Mesothelial cell of epicardium (in vitro differentiated cells): ENCODE data around the gene EBF4. TPM values are rescaled to one million over a fixed set of nuclear protein-coding genes. Genes with fewer than 3 reads are reported as not detected.

Experiments used
- DNase-seq, 2 experiments: peaks; one replicate each; pipeline ENCODE4 v3.0.0; 2021; ENCODE audit warnings: low spot score in 2 of 2; ENCODE audit not compliant: unreplicated experiment in 2 of 2
- H3K27ac Mint-ChIP-seq: 2 replicates; pipeline ENCODE4 v1.8.0; 2021; ENCODE audit warnings: mixed read lengths
- H3K27me3 Mint-ChIP-seq: 2 replicates; pipeline ENCODE4 v1.8.0; 2021; ENCODE audit warnings: low read depth, mixed read lengths
- H3K36me3 Mint-ChIP-seq: 2 replicates; pipeline ENCODE4 v1.8.0; 2021; ENCODE audit warnings: mixed read lengths
- H3K4me1 Mint-ChIP-seq: 2 replicates; pipeline ENCODE4 v1.8.0; 2021; ENCODE audit warnings: mixed read lengths
- H3K4me3 Mint-ChIP-seq: 2 replicates; pipeline ENCODE4 v1.8.0; 2021; ENCODE audit warnings: mild to moderate bottlenecking, moderate library complexity, mixed read lengths
- H3K9me3 Mint-ChIP-seq: 2 replicates; pipeline ENCODE4 v1.8.0; 2021; ENCODE audit warnings: mixed read lengths
- total RNA-seq: library from RNA; stranded (reverse); gene quantifications from 3 replicates; pipeline ENCODE4 v1.2.1, GENCODE V29; 2021
- TF ChIP-seq, protein P1 (sequence below): fragments of 200-600 bp; sonication (generic); IDR thresholded peaks from one replicate; pipeline ENCODE4 v1.5.0; 2021; ENCODE audit warnings: antibody characterized with exemption; ENCODE audit not compliant: unreplicated experiment

The EBF4 gene
- total RNA-seq, 1 donor from 2014 or later = 65.5 TPM

- H3K27ac Mint-ChIP-seq = no peak overlapping the region
- no peak for DNase-seq
- no peak overlapping the region for H3K4me3 Mint-ChIP-seq
- no peaks in the 10 kb centered on the region for H3K9me3 Mint-ChIP-seq
- TF ChIP-seq, protein P1, sequence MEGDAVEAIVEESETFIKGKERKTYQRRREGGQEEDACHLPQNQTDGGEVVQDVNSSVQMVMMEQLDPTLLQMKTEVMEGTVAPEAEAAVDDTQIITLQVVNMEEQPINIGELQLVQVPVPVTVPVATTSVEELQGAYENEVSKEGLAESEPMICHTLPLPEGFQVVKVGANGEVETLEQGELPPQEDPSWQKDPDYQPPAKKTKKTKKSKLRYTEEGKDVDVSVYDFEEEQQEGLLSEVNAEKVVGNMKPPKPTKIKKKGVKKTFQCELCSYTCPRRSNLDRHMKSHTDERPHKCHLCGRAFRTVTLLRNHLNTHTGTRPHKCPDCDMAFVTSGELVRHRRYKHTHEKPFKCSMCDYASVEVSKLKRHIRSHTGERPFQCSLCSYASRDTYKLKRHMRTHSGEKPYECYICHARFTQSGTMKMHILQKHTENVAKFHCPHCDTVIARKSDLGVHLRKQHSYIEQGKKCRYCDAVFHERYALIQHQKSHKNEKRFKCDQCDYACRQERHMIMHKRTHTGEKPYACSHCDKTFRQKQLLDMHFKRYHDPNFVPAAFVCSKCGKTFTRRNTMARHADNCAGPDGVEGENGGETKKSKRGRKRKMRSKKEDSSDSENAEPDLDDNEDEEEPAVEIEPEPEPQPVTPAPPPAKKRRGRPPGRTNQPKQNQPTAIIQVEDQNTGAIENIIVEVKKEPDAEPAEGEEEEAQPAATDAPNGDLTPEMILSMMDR = no peak
- H3K36me3 Mint-ChIP-seq = no peaks in the 10 kb centered on the region
- H3K27me3 Mint-ChIP-seq = peaks cover 92% of the 10 kb centered on the region
- H3K4me1 Mint-ChIP-seq = peaks cover 11% of the 10 kb centered on the region
Observed at GRCh38 chr20:2745060-2745910, 52.7 kb downstream of the EBF4 start.

GRCh38 chr20:2745936-2746635 lies 53.5 kb downstream of the EBF4 start:
- Mint-ChIP-seq H3K36me3 (no peaks in the 10 kb centered on the region), H3K9me3 (no peaks in the 10 kb centered on the region), H3K4me1 (peaks cover 19% of the 10 kb centered on the region), H3K27ac (no peak overlapping the region), H3K4me3 (no peak overlapping the region), H3K27me3 (peaks cover 92% of the 10 kb centered on the region)
- TF ChIP-seq, protein P1 = no peak
- no peak for DNase-seq

GRCh38 chr20:2746636-2747265 lies 54.2 kb downstream of the EBF4 start:
- H3K4me3 Mint-ChIP-seq = no peak overlapping the region
- no peaks in the 10 kb centered on the region for H3K36me3 Mint-ChIP-seq
- H3K4me1 Mint-ChIP-seq = peaks cover 19% of the 10 kb centered on the region
- peaks cover 90% of the 10 kb centered on the region for H3K27me3 Mint-ChIP-seq
- DNase-seq = no peak
- no peaks in the 10 kb centered on the region for H3K9me3 Mint-ChIP-seq
- no peak overlapping the region for H3K27ac Mint-ChIP-seq
- TF ChIP-seq, protein P1 = no peak

DNA sequence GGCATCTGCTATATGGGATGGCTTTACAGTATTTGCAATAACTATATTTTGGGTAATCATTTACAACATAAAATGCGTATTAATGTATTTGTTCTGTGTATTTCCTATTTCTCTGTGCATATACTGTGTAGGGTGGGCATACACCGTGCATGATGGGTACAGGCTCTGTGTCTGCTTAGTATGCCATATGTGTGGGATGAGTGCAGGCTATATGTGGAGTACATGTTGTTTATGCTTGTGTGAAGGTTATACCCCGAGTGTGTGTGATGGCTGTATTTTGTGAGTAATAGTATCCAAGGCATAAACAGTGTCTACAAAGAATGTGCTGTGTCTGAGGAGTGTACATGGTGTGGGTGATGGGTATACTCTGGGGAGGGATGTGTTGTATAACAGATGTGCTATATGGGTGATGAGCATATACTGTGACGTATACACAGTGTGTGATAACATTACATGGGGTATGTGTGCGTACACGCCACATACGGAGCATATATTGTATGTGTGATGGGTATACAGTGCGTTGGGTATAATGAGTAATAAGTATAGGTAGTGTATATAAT lies 55.2 kb downstream of the EBF4 start:
- Mint-ChIP-seq H3K36me3 (no peaks in the 10 kb centered on the region), H3K4me1 (peaks cover 22% of the 10 kb centered on the region), H3K27ac (no peak overlapping the region), H3K9me3 (no peaks in the 10 kb centered on the region), H3K27me3 (peaks cover 85% of the 10 kb centered on the region), H3K4me3 (no peak overlapping the region)
- no peak for DNase-seq
- TF ChIP-seq, protein P1 = no peak

GRCh38 chr20:2748551-2749342 lies 56.2 kb downstream of the EBF4 start:
- peaks cover 22% of the 10 kb centered on the region for H3K4me1 Mint-ChIP-seq
- H3K27me3 Mint-ChIP-seq = peaks cover 85% of the 10 kb centered on the region
- no peak overlapping the region for H3K4me3 Mint-ChIP-seq
- TF ChIP-seq, protein P1 = no peak
- no peak overlapping the region for H3K27ac Mint-ChIP-seq
- H3K9me3 Mint-ChIP-seq = no peaks in the 10 kb centered on the region
- DNase-seq = no peak
- no peaks in the 10 kb centered on the region for H3K36me3 Mint-ChIP-seq
